TTC549 (cell line): ENCODE data around the gene AFF2.

Experiments used
- FAIRE-seq: peaks from 2 replicates; lab custom pipeline; 2012; peaks lifted over from hg19 to GRCh38; lab: Jason Lieb, UNC

Gene AFF2

GRCh38 chrX:148537556-148538182 is 37.3 kb downstream of the AFF2 start:
- FAIRE-seq, result no peak

- FAIRE-seq, result no peak
Observed at GRCh38 chrX:148538582-148538981, 38.2 kb downstream of the AFF2 start.

DNA sequence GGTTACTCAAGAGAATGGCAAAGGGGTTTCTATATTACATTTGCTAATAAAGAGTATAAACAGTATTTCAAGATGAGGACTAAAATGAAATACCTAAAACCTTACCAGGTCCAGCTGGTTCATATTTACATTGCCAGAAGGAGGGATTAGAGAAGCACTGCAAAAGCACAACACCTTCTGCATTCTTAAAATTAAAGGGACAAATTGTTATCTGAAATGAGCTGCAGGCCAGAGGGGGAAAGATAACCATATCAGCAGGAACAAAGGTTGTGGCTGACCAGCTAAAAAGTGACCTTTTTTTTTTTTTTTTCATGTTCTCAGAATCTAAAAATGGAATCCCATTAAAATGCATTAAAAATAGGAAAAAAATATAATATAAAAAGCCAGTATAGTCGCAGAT is 39.7 kb downstream of the AFF2 start:
- FAIRE-seq, result no peak

- no peak for FAIRE-seq
Observed at GRCh38 chrX:148540671-148541583, 40.5 kb downstream of the AFF2 start.

GRCh38 chrX:148541584-148541940 is 41.1 kb downstream of the AFF2 start:
- FAIRE-seq, result no peak

DNA sequence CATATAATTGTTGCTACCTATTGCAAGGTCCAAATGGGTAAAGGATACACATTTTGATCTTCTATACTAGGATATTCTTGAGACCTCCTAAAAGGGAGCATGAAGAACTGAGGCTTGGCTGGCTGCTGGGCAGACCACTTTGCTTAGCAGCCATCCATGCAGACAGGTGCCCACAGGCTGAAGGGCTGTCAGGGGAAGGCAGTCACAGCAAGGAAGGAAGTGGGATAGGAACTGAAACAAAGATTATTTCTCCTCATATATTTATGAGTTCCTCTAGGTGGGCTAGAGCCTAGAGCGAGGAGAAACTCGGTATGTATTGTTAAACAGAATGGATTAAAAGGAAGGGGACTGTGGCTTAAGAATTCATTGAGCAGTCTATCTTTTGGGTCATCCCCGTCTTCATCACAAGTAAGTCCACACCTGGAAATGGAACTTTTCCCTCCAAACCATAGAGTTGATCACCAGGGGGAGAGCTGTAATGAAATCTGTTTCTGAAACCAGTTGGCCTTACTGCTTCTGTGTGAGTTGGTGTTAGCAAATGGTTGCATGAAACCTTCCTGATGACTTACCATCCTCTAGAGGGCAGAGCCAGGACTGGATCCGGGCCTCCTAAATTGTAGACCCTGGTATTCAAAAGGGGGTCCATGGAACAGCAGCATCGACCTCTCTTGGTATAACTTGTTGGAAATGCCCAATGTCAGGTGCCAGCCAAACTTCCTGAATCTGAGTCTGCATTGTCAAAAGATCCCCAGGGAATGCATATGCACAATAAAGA is 42.3 kb downstream of the AFF2 start:
- no peak for FAIRE-seq

DNA sequence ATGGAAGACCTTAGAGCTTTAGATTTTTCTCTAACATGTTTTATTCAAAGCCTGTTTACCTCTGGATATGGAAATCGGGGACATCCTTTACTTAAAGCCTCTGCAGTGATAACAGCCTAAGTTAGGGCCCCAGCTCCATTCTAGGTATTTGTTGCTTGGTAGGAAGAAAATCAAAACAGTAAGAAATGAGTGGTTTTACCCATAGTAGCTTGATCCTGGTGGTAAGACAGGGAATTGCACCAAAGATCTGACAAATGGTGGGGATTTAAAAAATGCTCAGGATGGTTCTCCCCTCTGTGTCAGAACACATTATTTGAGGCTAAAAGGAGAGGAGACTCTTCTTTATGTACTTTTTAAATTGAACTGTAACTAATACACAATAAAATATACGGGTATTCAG is 52.4 kb downstream of the AFF2 start:
- FAIRE-seq, result no peak

DNA sequence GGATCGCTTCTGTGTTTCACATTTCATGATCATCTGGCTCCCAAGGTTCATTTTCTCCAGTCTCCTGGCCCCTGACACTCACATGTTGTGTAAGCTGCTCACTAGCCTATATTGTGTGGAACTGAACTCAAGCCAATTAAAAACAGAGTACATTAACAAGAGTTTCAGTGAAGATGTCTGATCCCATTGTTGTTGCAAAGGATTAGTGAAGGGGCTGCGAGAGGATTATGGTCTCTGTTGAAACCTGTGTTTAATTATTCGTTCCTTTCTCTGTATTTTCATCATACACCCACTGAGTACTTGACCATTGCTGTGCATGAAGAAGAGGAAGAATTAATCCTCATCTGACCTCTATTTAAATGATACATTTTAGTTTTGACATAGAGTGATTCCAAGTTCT is 54.7 kb downstream of the AFF2 start:
- no peak for FAIRE-seq

DNA sequence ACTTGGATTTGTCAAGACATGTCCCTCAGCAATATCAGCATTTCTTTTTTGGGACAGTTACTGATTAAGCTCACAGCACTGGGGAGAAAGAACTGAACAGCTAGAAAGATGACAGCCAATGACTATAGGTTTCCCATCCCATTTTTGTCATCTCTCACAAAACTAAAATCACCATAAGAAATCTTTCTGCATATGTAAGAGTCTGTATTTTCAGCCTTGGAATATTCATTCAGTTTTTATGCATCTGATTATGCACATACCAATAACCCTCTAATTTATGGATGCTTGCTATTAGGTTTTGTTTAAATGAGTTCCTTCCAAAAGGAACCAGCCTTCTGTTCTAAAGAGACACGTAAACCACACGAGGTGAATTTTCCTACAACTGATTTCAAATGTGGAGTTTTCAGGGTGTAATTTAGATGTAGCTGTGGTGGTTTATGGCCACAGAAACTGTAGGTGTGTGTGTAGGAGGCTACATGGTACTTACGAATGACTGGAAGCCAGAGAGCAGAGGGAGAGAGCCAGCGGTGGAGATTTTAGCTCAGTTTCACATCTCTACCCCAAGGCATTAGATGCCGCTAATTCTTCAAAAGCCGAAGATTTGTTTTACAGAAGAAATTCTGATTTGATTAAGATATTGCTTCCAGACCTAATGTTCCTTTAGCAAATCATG is 55.3 kb downstream of the AFF2 start:
- FAIRE-seq, result no peak

GRCh38 chrX:148556498-148556897 is 56.1 kb downstream of the AFF2 start:
- no peak for FAIRE-seq

DNA sequence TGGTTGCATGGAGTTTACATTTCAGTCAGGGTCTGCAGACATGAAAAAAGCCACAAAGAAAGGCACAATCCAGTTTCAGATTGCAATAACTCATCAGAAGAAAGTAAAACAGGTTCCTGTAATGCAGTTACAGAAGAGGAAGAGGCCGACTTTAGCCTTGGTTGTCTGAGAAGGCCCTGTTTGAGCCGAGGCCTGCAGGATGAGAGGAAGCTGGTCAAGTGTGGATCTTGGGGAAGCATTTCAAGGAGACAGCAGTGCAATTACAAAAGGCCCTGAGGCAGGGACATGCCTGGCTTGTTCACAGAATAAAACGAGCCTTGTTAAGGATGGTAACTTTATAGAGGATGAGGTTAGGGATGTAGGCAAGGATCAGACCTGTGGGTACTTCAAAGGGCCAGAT is 62.4 kb downstream of the AFF2 start:
- no peak for FAIRE-seq

DNA sequence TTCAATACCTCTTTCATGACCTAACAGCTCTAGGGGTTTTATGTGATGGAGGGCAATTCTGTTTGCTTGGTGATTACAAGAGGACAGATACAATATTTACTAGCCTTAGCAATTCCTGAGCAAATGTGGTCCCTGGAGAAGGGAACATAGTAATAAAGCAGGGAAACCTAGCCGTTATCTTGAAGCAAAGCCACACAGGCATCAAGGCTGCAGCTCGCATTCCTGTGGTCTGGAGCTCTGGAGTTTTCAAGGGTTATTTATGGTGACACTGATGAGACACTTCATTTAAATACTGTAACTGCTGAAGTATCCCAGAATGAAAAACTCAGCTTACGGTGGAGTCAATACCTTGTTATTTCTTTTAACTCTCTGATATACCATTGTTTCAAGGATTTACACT is 66.8 kb downstream of the AFF2 start:
- FAIRE-seq, result no peak

DNA sequence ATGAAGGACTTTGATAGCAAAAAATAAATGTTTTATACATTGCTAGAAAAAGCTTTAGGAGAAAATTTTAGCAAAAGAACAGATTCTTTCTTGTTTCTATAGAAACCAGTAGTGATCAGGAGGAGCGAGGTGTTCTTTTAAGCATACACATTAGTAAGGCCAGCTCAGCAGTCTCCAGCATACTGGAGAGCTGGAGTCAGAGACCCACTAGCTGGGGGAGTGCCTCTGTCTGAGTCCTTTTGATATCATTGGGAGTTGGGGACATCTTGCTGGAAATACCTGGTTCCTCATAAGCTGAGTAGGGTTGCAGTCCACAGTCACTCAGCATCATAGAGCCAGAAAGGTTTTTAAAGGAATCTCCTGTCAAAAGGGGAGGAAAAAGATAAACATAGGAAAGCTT is 67.4 kb downstream of the AFF2 start:
- FAIRE-seq, result no peak

DNA sequence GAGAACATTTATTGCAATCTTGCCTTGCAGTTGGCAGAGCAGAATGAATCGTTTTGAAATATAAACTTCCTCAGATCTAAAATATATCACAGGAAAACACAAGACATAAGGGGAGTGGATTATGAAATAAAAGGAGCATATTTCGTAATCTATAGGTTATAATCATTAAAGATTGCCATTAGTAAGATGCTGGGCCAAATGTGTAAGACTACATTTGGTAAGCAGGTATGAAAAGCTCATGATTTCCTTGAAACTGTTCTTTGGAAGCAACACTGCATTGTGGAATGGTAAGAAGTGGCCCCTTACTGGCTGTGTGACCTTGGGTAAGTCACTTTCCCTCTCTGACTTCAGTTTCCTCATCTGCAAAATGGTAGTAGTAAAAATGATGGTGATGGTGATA is 68.3 kb downstream of the AFF2 start:
- FAIRE-seq, result no peak

DNA sequence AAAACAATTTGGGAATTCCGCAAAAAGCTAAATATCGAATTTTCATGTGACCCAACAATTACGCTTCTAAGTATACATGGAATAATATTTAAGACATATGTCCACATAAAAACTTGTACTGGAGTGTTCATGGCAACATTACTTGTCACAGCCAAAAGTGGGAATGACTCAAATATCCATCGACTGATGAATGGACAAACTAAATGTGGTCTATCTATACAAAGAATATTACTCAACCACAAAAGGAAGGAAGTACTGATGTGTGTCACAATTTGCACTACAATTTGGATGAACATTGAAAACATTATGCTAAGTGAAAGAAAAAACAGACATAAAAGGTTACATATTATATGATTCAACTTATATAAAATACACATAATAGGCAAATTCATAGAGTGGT is 71.9 kb downstream of the AFF2 start:
- no peak for FAIRE-seq

GRCh38 chrX:148573119-148573518 is 72.7 kb downstream of the AFF2 start:
- FAIRE-seq, result no peak

DNA sequence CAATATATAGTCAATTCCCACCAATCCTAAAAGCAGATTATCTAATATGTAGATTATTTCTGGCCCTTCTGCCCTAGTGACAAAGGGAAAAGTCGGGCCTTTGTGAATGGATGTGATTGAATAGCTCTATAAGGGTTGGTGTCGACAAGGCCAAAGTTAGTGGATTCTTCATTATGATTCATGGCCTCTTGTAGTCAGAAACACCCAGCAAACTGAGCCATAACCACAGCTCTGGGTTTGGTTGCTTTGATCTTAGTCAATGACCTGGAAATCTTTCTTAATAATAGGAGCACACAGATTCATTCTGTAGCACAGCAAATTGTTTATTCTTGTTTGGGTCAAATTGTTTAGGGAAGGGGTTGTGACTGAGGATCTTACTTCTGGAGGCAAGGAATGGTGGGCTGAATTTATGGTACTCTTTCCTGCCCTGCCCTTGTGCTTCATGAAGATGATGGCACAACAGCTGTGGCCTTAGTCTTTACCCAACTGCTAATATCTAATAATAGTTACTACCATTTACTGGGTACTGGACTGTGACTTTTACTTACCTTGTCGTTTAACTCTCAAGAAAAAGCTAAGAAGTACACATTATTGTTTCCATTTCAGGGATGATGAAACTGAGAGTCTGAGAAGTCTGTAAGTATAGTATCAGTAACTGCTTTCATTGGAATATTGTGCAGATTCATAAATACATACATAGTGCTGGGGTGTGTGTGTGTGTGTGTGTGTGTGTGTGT is 74.0 kb downstream of the AFF2 start:
- no peak for FAIRE-seq

GRCh38 chrX:148576396-148576795 is 76.0 kb downstream of the AFF2 start:
- FAIRE-seq, result no peak

DNA sequence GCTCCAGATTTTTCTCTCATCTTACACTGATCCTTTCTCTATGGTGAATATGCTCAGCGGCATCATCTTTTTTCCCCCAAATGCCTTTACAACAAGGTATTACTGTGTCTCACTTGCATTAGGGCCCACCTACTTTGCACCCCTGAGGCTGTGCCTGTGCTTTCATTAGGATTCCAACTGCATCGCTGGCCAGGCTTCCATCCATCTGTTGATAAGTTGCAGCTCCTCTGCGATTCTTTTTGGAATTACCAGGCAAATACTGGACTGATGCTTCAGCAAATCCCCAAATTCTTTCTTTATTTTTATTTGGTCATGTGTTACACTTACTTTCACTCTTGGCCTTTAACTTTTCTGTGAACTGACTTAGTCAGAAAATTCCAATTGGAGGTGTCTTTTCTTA is 77.3 kb downstream of the AFF2 start:
- FAIRE-seq, result no peak

- FAIRE-seq, result no peak
Observed at GRCh38 chrX:148580016-148580415, 79.6 kb downstream of the AFF2 start.

DNA sequence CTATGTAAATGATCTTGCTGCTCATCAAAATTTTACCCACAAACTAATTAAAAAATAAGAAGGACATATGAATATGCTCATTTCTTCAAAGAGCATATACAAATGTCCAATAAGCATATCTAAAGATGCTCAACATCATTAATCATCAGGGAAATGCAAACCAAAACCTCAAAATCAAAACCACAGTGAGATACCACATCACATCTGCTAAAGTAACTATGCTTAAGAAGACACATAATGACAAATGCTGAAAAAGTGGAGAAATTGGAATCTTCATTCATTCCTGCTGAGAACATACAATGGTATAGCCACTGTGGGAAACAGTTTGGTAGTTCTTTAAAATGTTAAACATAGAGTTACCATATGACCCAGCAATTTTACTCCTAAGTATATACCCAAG is 81.9 kb downstream of the AFF2 start:
- FAIRE-seq, result no peak
